Upper lobe of left lung (tissue), 4 donors: ENCODE data around the gene PYCR2.
"Not testable (repeated sequence)": the region's sequence is repeated elsewhere in the genome, so short reads cannot be mapped to it uniquely, and the experiment has no call there.

ENCODE experiments used
- CTCF ChIP-seq, 6 experiments: fragments of 450-650 bp in 4 of 6; fragments of 200-600 bp in 2 of 6; sonication (generic) in 2 of 6; IDR thresholded peaks; one replicate each; pipeline ENCODE4 v1.5.1; 2016 to 2019; ENCODE audit warnings: antibody characterized with exemption in 6 of 6
- POLR2A ChIP-seq, 4 donors: fragments of 450-650 bp; IDR thresholded peaks; one replicate each; pipeline ENCODE4 v1.5.1; 2016 to 2017; ENCODE audit warnings: antibody characterized with exemption in 4 of 4, mild to moderate bottlenecking in 2 of 4

DNA sequence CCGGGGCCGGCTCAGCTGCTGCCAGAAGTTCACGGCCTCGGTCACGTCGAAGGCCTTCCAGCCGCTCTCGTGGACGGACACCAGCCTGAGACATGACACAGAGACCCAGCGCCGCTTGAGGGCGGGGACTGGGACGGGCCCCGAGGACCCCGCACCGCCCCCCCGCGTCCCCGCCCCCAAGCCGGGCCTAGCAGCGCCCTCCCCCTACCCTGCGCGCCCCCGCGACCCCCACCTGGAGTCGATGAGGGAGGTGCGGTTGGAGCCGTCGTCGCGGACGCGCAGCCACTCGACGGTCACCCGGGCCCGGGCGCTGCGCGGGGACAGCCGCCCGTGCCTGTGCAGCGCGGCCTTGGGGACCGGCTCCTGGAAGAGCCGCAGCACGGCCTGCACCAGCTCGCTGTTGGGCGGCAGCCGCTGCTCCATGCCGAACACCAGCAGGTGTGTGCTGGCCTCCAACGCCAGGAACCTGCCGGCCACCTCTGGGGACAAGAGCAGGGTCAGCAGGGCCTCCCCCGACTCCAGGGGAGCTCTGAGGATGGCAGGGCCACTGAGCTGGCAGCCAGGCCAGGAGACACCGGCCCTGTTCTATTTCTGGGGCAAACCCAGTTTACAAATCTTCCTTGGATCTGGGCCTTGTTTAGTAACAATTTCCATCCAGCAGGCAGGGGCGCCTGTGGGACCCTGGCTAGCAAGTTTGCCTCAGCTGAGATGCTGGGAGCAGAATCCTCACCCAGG lies 36.3 kb downstream of the PYCR2 start:
- TF ChIP-seq POLR2A, CTCF (IDR thresholded peaks at IDR 0.05): not testable (repeated sequence)
